GM12891 (cell line): ENCODE measurements around the gene COX17.

Experiments used
- DNase-seq: peaks from one replicate; pipeline ENCODE4 v3.0.0; 2011; ENCODE audit warnings: low spot score; ENCODE audit not compliant: insufficient read length
- FAIRE-seq: peaks from 2 replicates; lab custom pipeline; 2011; peaks lifted over from hg19 to GRCh38; lab: Jason Lieb, UNC
- PAX5 ChIP-seq: IDR thresholded peaks from 2 replicates; pipeline ENCODE4 v1.6.1; 2011; ENCODE audit warnings: low read length, moderate library complexity, mild to moderate bottlenecking; ENCODE audit not compliant: insufficient read depth, severe bottlenecking
- POLR2A ChIP-seq: IDR thresholded peaks from 2 replicates; pipeline ENCODE4 v1.6.1; 2011; ENCODE audit warnings: low read depth, low read length, control low read depth
- POLR2AphosphoS5 ChIP-seq: IDR thresholded peaks from 2 replicates; pipeline ENCODE4 v1.6.1; 2011; ENCODE audit warnings: low read depth, low read length, control low read depth
- POU2F2 ChIP-seq: IDR thresholded peaks from 2 replicates; pipeline ENCODE4 v1.6.1; 2011; ENCODE audit warnings: low read depth, mild to moderate bottlenecking, control low read depth, low read length, moderate library complexity
- SPI1 ChIP-seq: IDR thresholded peaks from 2 replicates; pipeline ENCODE4 v1.6.1; 2011; ENCODE audit warnings: low read depth, low read length, control low read depth
- TAF1 ChIP-seq: IDR thresholded peaks from 2 replicates; pipeline ENCODE4 v1.6.1; 2011; ENCODE audit warnings: low read depth, low read length, control low read depth

COX17 gene

GRCh38 chr3:119647843-119648575, 29.2 kb downstream of the COX17 start:
- TF ChIP-seq POU2F2 (no peak), POLR2AphosphoS5 (no peak), PAX5 (no peak), TAF1 (no peak), SPI1 (no peak), POLR2A (no peak)
- DNase-seq = no peak

GRCh38 chr3:119647171-119647570, 30.0 kb downstream of the COX17 start:
- DNase-seq (no peak), FAIRE-seq (no peak)
- TF ChIP-seq POU2F2 = no peak
- TF ChIP-seq POLR2A = no peak
- no peak for TF ChIP-seq PAX5
- no peak for TF ChIP-seq SPI1
- TF ChIP-seq TAF1 = no peak
- TF ChIP-seq POLR2AphosphoS5 = no peak

More at GRCh38 chr3:119647843-119648575, 29.2 kb downstream of the COX17 start:
- no peak for FAIRE-seq

GRCh38 chr3:119645813-119646212, 31.4 kb downstream of the COX17 start:
- no peak for FAIRE-seq
- DNase-seq = no peak
- TF ChIP-seq POLR2AphosphoS5 = no peak
- TF ChIP-seq PAX5 = no peak
- TF ChIP-seq TAF1 = no peak
- TF ChIP-seq SPI1 = no peak
- TF ChIP-seq POLR2A = no peak
- TF ChIP-seq POU2F2 = no peak

- FAIRE-seq = no peak
- TF ChIP-seq SPI1 (no peak), POU2F2 (no peak), POLR2A (no peak), TAF1 (no peak), POLR2AphosphoS5 (no peak), PAX5 (no peak)
- DNase-seq = no peak
Observed at GRCh38 chr3:119644481-119644880, 32.7 kb downstream of the COX17 start.

GRCh38 chr3:119643528-119643927, 33.7 kb downstream of the COX17 start:
- TF ChIP-seq PAX5 (no peak), POLR2A (no peak), TAF1 (no peak), POLR2AphosphoS5 (no peak), SPI1 (no peak), POU2F2 (no peak)
- FAIRE-seq = no peak
- no peak for DNase-seq

GRCh38 chr3:119642746-119643473, 34.3 kb downstream of the COX17 start:
- no peak for TF ChIP-seq POLR2A
- no peak for TF ChIP-seq SPI1
- no peak for TF ChIP-seq TAF1
- TF ChIP-seq POLR2AphosphoS5 = no peak
- TF ChIP-seq PAX5 = no peak
- TF ChIP-seq POU2F2 = no peak
- DNase-seq = no peak
- no peak for FAIRE-seq

GRCh38 chr3:119641416-119641815, 35.8 kb downstream of the COX17 start:
- no peak for FAIRE-seq
- no peak for TF ChIP-seq POLR2A
- no peak for TF ChIP-seq POLR2AphosphoS5
- TF ChIP-seq PAX5 = no peak
- no peak for TF ChIP-seq SPI1
- no peak for TF ChIP-seq POU2F2
- TF ChIP-seq TAF1 = no peak
- DNase-seq = no peak

- TF ChIP-seq POLR2AphosphoS5 = no peak
- TF ChIP-seq POU2F2 = no peak
- TF ChIP-seq PAX5 = no peak
- no peak for TF ChIP-seq TAF1
- no peak for TF ChIP-seq SPI1
- TF ChIP-seq POLR2A = no peak
- FAIRE-seq = peak; percentile 71
- DNase-seq = no peak
Observed at GRCh38 chr3:119639494-119640350, 37.5 kb downstream of the COX17 start.
